H1 (cell line): ENCODE results near the gene PRR5L. TPM values are rescaled to one million over a fixed set of nuclear protein-coding genes. Genes with fewer than 3 reads are reported as not detected.

Experiments used
- CTCF ChIA-PET: fragments of 300-600 bp; sonication (Branson Sonifier 250); formaldehyde crosslinking; loops from one replicate; lab custom pipeline; 2021; ENCODE audit not compliant: partially characterized antibody; lab: Charles Lee
- POLR2A ChIA-PET: fragments of 300-600 bp; sonication (Branson Sonifier 250); formaldehyde crosslinking; loops from one replicate; lab custom pipeline; 2021; ENCODE audit warnings: inconsistent platforms; ENCODE audit not compliant: partially characterized antibody; lab: Charles Lee
- DNase-seq, 2 experiments: peaks; one replicate each; pipeline versions ENCODE4 v3.0.0 to v3.0.0-alpha.2; 2010 to 2022; ENCODE audit warnings: low spot score in 2 of 2, low read depth in 1 of 2, mixed read lengths in 1 of 2
- FAIRE-seq: peaks from 2 replicates; lab custom pipeline; 2011; peaks lifted over from hg19 to GRCh38; lab: Jason Lieb, UNC
- H2AFZ ChIP-seq: 2 replicates; pipeline ENCODE4 v1.8.1; 2012; ENCODE audit warnings: low read length, inconsistent platforms
- H2AK5ac ChIP-seq: 2 replicates; pipeline ENCODE4 v1.6.1; 2013; ENCODE audit warnings: low read depth, low read length
- H2BK120ac ChIP-seq: replicated peaks from 2 replicates; pipeline ENCODE3; 2013; ENCODE audit warnings: low read depth, low read length, inconsistent platforms
- H2BK12ac ChIP-seq: 2 replicates; pipeline ENCODE4 v1.6.1; 2013; ENCODE audit warnings: low read depth, low read length
- H2BK15ac ChIP-seq: 2 replicates; pipeline ENCODE4 v1.6.1; 2013; ENCODE audit warnings: low read length
- H2BK20ac ChIP-seq: 2 replicates; pipeline ENCODE4 v1.6.1; 2013; ENCODE audit warnings: low read length
- H2BK5ac ChIP-seq: 2 replicates; pipeline ENCODE4 v1.6.1; 2013; ENCODE audit warnings: low read depth, low read length
- H3K14ac ChIP-seq: 2 replicates; pipeline ENCODE4 v1.6.1; 2013; ENCODE audit warnings: inconsistent platforms; ENCODE audit not compliant: insufficient read length
- H3K18ac ChIP-seq: 2 replicates; pipeline ENCODE4 v1.6.1; 2013; ENCODE audit warnings: low read length; ENCODE audit errors: extremely low read depth
- H3K23ac ChIP-seq: 2 replicates; pipeline ENCODE4 v1.6.1; 2013; ENCODE audit warnings: inconsistent platforms; ENCODE audit not compliant: insufficient read length
- H3K23me2 ChIP-seq: 2 replicates; pipeline ENCODE4 v1.6.1; 2013; ENCODE audit warnings: low read depth, low read length
- H3K27ac ChIP-seq: 2 replicates; pipeline ENCODE4 v1.6.1; 2011; ENCODE audit warnings: low read depth, low read length, inconsistent platforms
- H3K27me3 ChIP-seq, 4 experiments: replicated peaks in 1 of 4; 1 replicate in 1 of 4; 2 replicates in 3 of 4; pipeline versions ENCODE4 v1.6.1 to v1.8.1; 2011 to 2013; ENCODE audit warnings: low read length in 3 of 4, mild to moderate bottlenecking in 3 of 4, inconsistent platforms in 2 of 4, mixed read lengths in 2 of 4, moderate library complexity in 1 of 4; ENCODE audit not compliant: control insufficient read depth in 3 of 4, insufficient read depth in 3 of 4; ENCODE audit errors: extremely low read depth in 1 of 4
- H3K36me3 ChIP-seq, 4 experiments: 2 replicates each; pipeline versions ENCODE4 v1.6.1 to v1.8.1; 2011 to 2013; ENCODE audit warnings: mild to moderate bottlenecking in 4 of 4, low read length in 3 of 4, moderate library complexity in 2 of 4, control low read depth in 1 of 4, inconsistent platforms in 1 of 4; ENCODE audit not compliant: insufficient read depth in 4 of 4, control insufficient read depth in 2 of 4
- H3K4ac ChIP-seq: replicated peaks from 2 replicates; pipeline ENCODE3; 2013; ENCODE audit warnings: low read length, low read depth, mixed read lengths, inconsistent platforms; ENCODE audit not compliant: insufficient read length
- H3K4me1 ChIP-seq, 4 experiments: replicated peaks in 1 of 4; 1 replicate in 1 of 4; 2 replicates in 3 of 4; pipeline versions ENCODE4 v1.6.1 to v1.8.1; 2011 to 2013; ENCODE audit warnings: low read length in 3 of 4, inconsistent platforms in 2 of 4, mixed read lengths in 1 of 4; ENCODE audit not compliant: insufficient read depth in 4 of 4, control insufficient read depth in 3 of 4
- H3K4me2 ChIP-seq, 2 experiments: 2 replicates each; pipeline versions ENCODE4 v1.6.1 to v1.8.1; 2011 to 2013; ENCODE audit warnings: low read depth in 2 of 2, low read length in 2 of 2, control low read depth in 1 of 2, inconsistent platforms in 1 of 2, mild to moderate bottlenecking in 1 of 2; ENCODE audit not compliant: insufficient read depth in 1 of 2
- H3K4me3 ChIP-seq, 4 experiments: fragments of 200-600, 300-600 bp in 1 of 4; sonication (generic), shearing (Covaris generic), sonication (Bioruptor Twin) in 1 of 4; 2 replicates each; pipeline versions ENCODE4 v1.5.1 to v1.8.1; 2011 to 2016; ENCODE audit warnings: low read length in 4 of 4, low read depth in 3 of 4, control low read depth in 2 of 4, inconsistent platforms in 2 of 4, mild to moderate bottlenecking in 2 of 4, mixed read lengths in 1 of 4, moderate library complexity in 1 of 4; ENCODE audit not compliant: insufficient read depth in 2 of 4; ENCODE audit errors: extremely low read depth in 1 of 4
- H3K56ac ChIP-seq: replicated peaks from 2 replicates; pipeline ENCODE3; 2013; ENCODE audit warnings: low read depth, mild to moderate bottlenecking, mixed read lengths, low read length, inconsistent platforms; ENCODE audit not compliant: insufficient read length
- H3K79me1 ChIP-seq: 2 replicates; pipeline ENCODE4 v1.6.1; 2013; ENCODE audit warnings: low read depth, low read length, control low read depth
- H3K79me2 ChIP-seq, 2 experiments: 2 replicates each; pipeline versions ENCODE4 v1.6.1 to v1.8.1; 2012 to 2013; ENCODE audit warnings: low read length in 2 of 2, mild to moderate bottlenecking in 2 of 2, inconsistent platforms in 1 of 2; ENCODE audit not compliant: insufficient read depth in 2 of 2, control insufficient read depth in 1 of 2
- H3K9ac ChIP-seq, 4 experiments: replicated peaks in 1 of 4; 1 replicate in 1 of 4; 2 replicates in 3 of 4; pipeline versions ENCODE4 v1.6.1 to v1.8.1; 2011 to 2013; ENCODE audit warnings: low read depth in 3 of 4, low read length in 3 of 4, control low read depth in 2 of 4, mild to moderate bottlenecking in 2 of 4, moderate library complexity in 2 of 4, inconsistent platforms in 1 of 4; ENCODE audit errors: extremely low read depth in 1 of 4
- H3K9me3 ChIP-seq, 2 experiments: 2 replicates each; pipeline versions ENCODE4 v1.6.1 to v1.8.1; 2012 to 2013; ENCODE audit warnings: mild to moderate bottlenecking in 2 of 2, moderate library complexity in 2 of 2, control low read depth in 1 of 2, inconsistent platforms in 1 of 2, low read depth in 1 of 2, low read length in 1 of 2, mixed read lengths in 1 of 2; ENCODE audit not compliant: insufficient read depth in 2 of 2
- H4K20me1 ChIP-seq, 2 experiments: replicated peaks in 1 of 2; 2 replicates each; pipeline versions ENCODE3 to v1.8.1; 2011 to 2013; ENCODE audit warnings: inconsistent platforms in 2 of 2, low read length in 2 of 2, mild to moderate bottlenecking in 1 of 2; ENCODE audit not compliant: insufficient read depth in 2 of 2, control insufficient read depth in 1 of 2
- H4K5ac ChIP-seq: 2 replicates; pipeline ENCODE4 v1.6.1; 2013; ENCODE audit warnings: low read length, low read depth, mixed read lengths, inconsistent platforms; ENCODE audit not compliant: insufficient read length
- H4K8ac ChIP-seq: 2 replicates; pipeline ENCODE4 v1.8.0; 2013; ENCODE audit warnings: mild to moderate bottlenecking, moderate library complexity, low read length, inconsistent platforms; ENCODE audit not compliant: insufficient read depth; ENCODE audit errors: extremely low read depth
- H4K91ac ChIP-seq: replicated peaks from 2 replicates; pipeline ENCODE3; 2013; ENCODE audit warnings: low read length, mixed read lengths, inconsistent platforms; ENCODE audit not compliant: insufficient read length
- BCL11A ChIP-seq, 2 experiments: IDR thresholded peaks; one replicate each; pipeline ENCODE4 v1.6.1; 2011; ENCODE audit warnings: low read depth in 2 of 2, low read length in 2 of 2, mild to moderate bottlenecking in 2 of 2
- BRCA1 ChIP-seq: IDR thresholded peaks from 2 replicates; pipeline ENCODE4 v1.6.1; 2012; ENCODE audit warnings: low read depth, low read length, improper control_type of control experiment
- EGR1 ChIP-seq: IDR thresholded peaks from 2 replicates; pipeline ENCODE4 v1.6.1; 2011; ENCODE audit warnings: low read depth, low read length, borderline replicate concordance
- GTF2F1 ChIP-seq: IDR thresholded peaks from 2 replicates; pipeline ENCODE4 v1.6.1; 2012; ENCODE audit warnings: low read depth, low read length, improper control_type of control experiment, borderline replicate concordance
- HDAC2 ChIP-seq, 2 experiments: fragments of 300-600 bp in 1 of 2; sonication (generic) in 1 of 2; IDR thresholded peaks; 2 replicates each; pipeline ENCODE4 v1.6.1; 2011 to 2012; ENCODE audit warnings: low read depth in 2 of 2, low read length in 2 of 2, mild to moderate bottlenecking in 2 of 2, moderate library complexity in 2 of 2, borderline replicate concordance in 1 of 2, inconsistent platforms in 1 of 2
- RAD21 ChIP-seq, 2 experiments: IDR thresholded peaks in 1 of 2; conservative IDR thresholded peaks in 1 of 2; 2 replicates each; pipeline ENCODE4 v1.6.1; 2011; ENCODE audit warnings: low read depth in 2 of 2, low read length in 2 of 2, improper control_type of control experiment in 1 of 2, inconsistent platforms in 1 of 2, mild to moderate bottlenecking in 1 of 2, moderate library complexity in 1 of 2
- RBBP5 ChIP-seq: IDR thresholded peaks from 2 replicates; pipeline ENCODE4 v1.7.1; 2012; ENCODE audit warnings: low read depth, mild to moderate bottlenecking, inconsistent platforms, low read length, moderate library complexity, borderline replicate concordance
- SAP30 ChIP-seq: fragments of 300-600 bp; sonication (generic); IDR thresholded peaks from 2 replicates; pipeline ENCODE4 v1.7.1; 2012; ENCODE audit warnings: low read length, moderate library complexity, mild to moderate bottlenecking, inconsistent platforms; ENCODE audit not compliant: insufficient read depth, insufficient replicate concordance
- SIN3A ChIP-seq, 2 experiments: IDR thresholded peaks in 1 of 2; conservative IDR thresholded peaks in 1 of 2; 2 replicates each; pipeline ENCODE4 v1.6.1; 2011 to 2012; ENCODE audit warnings: low read length in 2 of 2, improper control_type of control experiment in 1 of 2, low read depth in 1 of 2, mild to moderate bottlenecking in 1 of 2
- SIX5 ChIP-seq: IDR thresholded peaks from 2 replicates; pipeline ENCODE4 v1.6.1; 2011; ENCODE audit warnings: mild to moderate bottlenecking, low read depth, low read length
- TBP ChIP-seq: IDR thresholded peaks from 2 replicates; pipeline ENCODE4 v1.6.1; 2011; ENCODE audit warnings: low read depth, low read length, improper control_type of control experiment
- YY1 ChIP-seq: IDR thresholded peaks from 2 replicates; pipeline ENCODE4 v1.6.1; 2011; ENCODE audit warnings: low read depth, mild to moderate bottlenecking, low read length
- ZNF274 ChIP-seq: IDR thresholded peaks from 2 replicates; pipeline ENCODE4 v1.7.0; 2012; ENCODE audit warnings: low read length, borderline replicate concordance; ENCODE audit errors: extremely low read depth
- WGBS, 2 experiments: shearing (Covaris generic) in 1 of 2; methylation state at CpG; one replicate each; pipeline versions ENCODE4 v1.1.6 to v1.1.7; 2013 to 2015; ENCODE audit warnings: low lambda C conversion rate in 2 of 2, mixed read lengths in 2 of 2, inconsistent platforms in 1 of 2, low coverage in 1 of 2, missing lambda C conversion rate in 1 of 2; ENCODE audit not compliant: insufficient replicate concordance in 2 of 2, insufficient coverage in 1 of 2, insufficient read length in 1 of 2; ENCODE audit errors: extremely low coverage in 1 of 2, missing lambda C conversion rate in 1 of 2; 5-methylcytosine and 5-hydroxymethylcytosine counted together
- polyA plus RNA-seq, 7 experiments: library from polyadenylated mRNA; depleted of rRNA in 3 of 7; stranded (reverse) in 5 of 7; unstranded in 2 of 7; fragments of >200 nt in 5 of 7; fragments of 200-250 nt in 2 of 7; gene quantifications; 1 replicate in 5 of 7; 2 replicates in 1 of 7; 4 replicates in 1 of 7; pipeline versions ENCODE4 v1.2.1 to v1.2.3, GENCODE V29; 2011 to 2013; ENCODE audit warnings: missing spikeins in 2 of 7, mixed read lengths in 2 of 7
- total RNA-seq: library from RNA; stranded (reverse); fragmentation: NEBNext Ultra II Directional; extraction: Animal tissue kit (Norgen Biotek cat#: 25700); gene quantifications from 2 replicates; pipeline ENCODE4 v1.2.1, GENCODE V29; 2021
- TF ChIP-seq, protein P1 (sequence below): IDR thresholded peaks from 2 replicates; pipeline ENCODE4 v1.6.1; 2012; ENCODE audit warnings: inconsistent platforms

PRR5L gene
- total and polyA plus RNA-seq, 2 of the 8 experiments (the other 6 are each of a cell fraction or from before 2014, with no cell fraction given), result 6.6 to 10.1 TPM

GRCh38 chr11:36427079-36427478 is 131.0 kb downstream of the PRR5L start:
- H4K20me1 ChIP-seq, result peaks cover 0 to 3% of the 10 kb centered on the region in 2 experiments
- no peak overlapping the region for H3K4me2 ChIP-seq
- H3K23me2 ChIP-seq, result no peaks in the 10 kb centered on the region
- H2AFZ ChIP-seq, result no peak overlapping the region
- no peaks in the 10 kb centered on the region for H3K4me1 ChIP-seq
- no peak overlapping the region for H2BK15ac ChIP-seq
- H3K9me3 ChIP-seq, result no peaks in the 10 kb centered on the region
- no peak overlapping the region for H3K27ac ChIP-seq
- H3K79me1 ChIP-seq, result no peaks in the 10 kb centered on the region
- no peak overlapping the region for H4K5ac ChIP-seq
- H4K8ac ChIP-seq, result no peak overlapping the region
- H3K56ac ChIP-seq, result no peak overlapping the region
- no peaks in the 10 kb centered on the region for H3K27me3 ChIP-seq
- H3K23ac ChIP-seq, result no peak overlapping the region
- no peak overlapping the region for H3K4me3 ChIP-seq
- ChIA-PET POLR2A (no interaction called here), CTCF (interaction anchor here (0.6 to 1.2 kb wide), 6 partner anchors 8 to 277 kb away, joined by 3 to 4 read pairs (median 3); no protein-coding TSS in a partner anchor)
- no peak overlapping the region for H3K14ac ChIP-seq
- H4K91ac ChIP-seq, result no peak overlapping the region
- H2BK20ac ChIP-seq, result no peak overlapping the region
- no peak overlapping the region for H2BK12ac ChIP-seq
- 94% methylated on average over 4 of the region's 4 CpGs; no CpG with 5 or more reads in 1 of the 2 experiments for WGBS, 2 experiments
- no peak overlapping the region for H3K18ac ChIP-seq
- no peak overlapping the region for H3K4ac ChIP-seq
- no peak overlapping the region for H2BK5ac ChIP-seq
- no peaks in the 10 kb centered on the region for H3K79me2 ChIP-seq
- no peaks in the 10 kb centered on the region for H3K36me3 ChIP-seq
- no peak overlapping the region for H2BK120ac ChIP-seq
- FAIRE-seq, result no peak
- H3K9ac ChIP-seq, result no peak overlapping the region
- H2AK5ac ChIP-seq, result no peak overlapping the region
- no peak for DNase-seq
- no peak for TF ChIP-seq HDAC2 (IDR thresholded peaks at IDR 0.05; ENCODE audit: borderline replicate concordance in 1 of 2, low read depth in 2 of 2, low read length in 2 of 2)
- no peak for TF ChIP-seq EGR1
- TF ChIP-seq BCL11A (IDR thresholded peaks at IDR 0.05; ENCODE audit: low read depth in 2 of 2, low read length in 2 of 2), result no peak
- TF ChIP-seq GTF2F1, result no peak
- no peak for TF ChIP-seq YY1
- no peak for TF ChIP-seq RBBP5
- TF ChIP-seq SAP30, result no peak
- TF ChIP-seq SIX5, result no peak
- no peak for TF ChIP-seq BRCA1
- TF ChIP-seq, protein P1, sequence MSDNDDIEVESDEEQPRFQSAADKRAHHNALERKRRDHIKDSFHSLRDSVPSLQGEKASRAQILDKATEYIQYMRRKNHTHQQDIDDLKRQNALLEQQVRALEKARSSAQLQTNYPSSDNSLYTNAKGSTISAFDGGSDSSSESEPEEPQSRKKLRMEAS, result no peak
- TF ChIP-seq ZNF274, result no peak
- no peak for TF ChIP-seq TBP
- TF ChIP-seq RAD21 (IDR thresholded peaks at IDR 0.05 in 1 of 2, conservative IDR thresholded peaks at IDR 0.05 in 1 of 2; ENCODE audit: low read depth in 2 of 2, low read length in 2 of 2), result no peak
- no peak for TF ChIP-seq SIN3A (conservative IDR thresholded peaks at IDR 0.05 in 1 of 2, IDR thresholded peaks at IDR 0.05 in 1 of 2; ENCODE audit: low read depth in 1 of 2, low read length in 2 of 2)
